NOMO-1 (cell line): ENCODE results near the gene BBS1.
A peak's percentile ranks its signal among the peaks of the same experiment; 100 is the strongest.
"Not testable (repeated sequence)": the region's sequence is repeated elsewhere in the genome, so short reads cannot be mapped to it uniquely, and the experiment has no call there.

Experiments
- DNase-seq, 2 experiments: peaks; one replicate each; lab custom pipeline; 2025; ENCODE audit not compliant: unreplicated experiment in 2 of 2; lab: John Stamatoyannopoulos, UW

BBS1 gene

GRCh38 chr11:66510271-66510989 is at the start of gene BBS1:
BBS1 (plus strand) TSS chr11:66510635; CDS start chr11:66510660, 25 bp downstream.
- peak; percentile 42 to 59 for DNase-seq

GRCh38 chr11:66462010-66462409 is 48.4 kb upstream of the BBS1 start:
- DNase-seq, result no peak

- no peak for DNase-seq
Observed at GRCh38 chr11:66462911-66463310, 47.5 kb upstream of the BBS1 start.

GRCh38 chr11:66464116-66464515 is 46.3 kb upstream of the BBS1 start:
- DNase-seq, result not testable (repeated sequence)

- DNase-seq, result no peak
Observed at GRCh38 chr11:66464916-66465315, 45.5 kb upstream of the BBS1 start.

- peak; percentile 52 to 67 for DNase-seq
Observed at GRCh38 chr11:66465373-66466224, 44.8 kb upstream of the BBS1 start.

- peak; percentile 78 to 86 for DNase-seq
Observed at GRCh38 chr11:66466225-66467033, 44.0 kb upstream of the BBS1 start, which contains the start of gene PELI3. PELI3 (plus strand) TSS chr11:66466905; CDS start chr11:66468129, 1,224 bp downstream.

GRCh38 chr11:66467034-66467659 is 43.3 kb upstream of the BBS1 start:
- DNase-seq, result peak; percentile 6 to 30

- DNase-seq, result peak; percentile 75 to 82
Observed at GRCh38 chr11:66467756-66468155, 42.7 kb upstream of the BBS1 start.

- no peak for DNase-seq
Observed at GRCh38 chr11:66468691-66469090, 41.7 kb upstream of the BBS1 start.

GRCh38 chr11:66469441-66469840 is 41.0 kb upstream of the BBS1 start:
- no peak for DNase-seq

GRCh38 chr11:66470015-66470414 is 40.4 kb upstream of the BBS1 start:
- no peak for DNase-seq

- DNase-seq, result no peak
Observed at GRCh38 chr11:66471142-66471541, 39.3 kb upstream of the BBS1 start.

GRCh38 chr11:66472054-66472453 is 38.4 kb upstream of the BBS1 start:
- DNase-seq, result no peak

- DNase-seq, result no peak
Observed at GRCh38 chr11:66473167-66473566, 37.3 kb upstream of the BBS1 start.

- no peak for DNase-seq
Observed at GRCh38 chr11:66473608-66474515, 36.6 kb upstream of the BBS1 start.

GRCh38 chr11:66475349-66476172 is 34.9 kb upstream of the BBS1 start:
- DNase-seq, result no peak

- no peak for DNase-seq
Observed at GRCh38 chr11:66476173-66476840, 34.1 kb upstream of the BBS1 start.
